Peyer's patch (tissue), 4 donors: ENCODE data around the gene RTBDN. TPM values are rescaled to one million over a fixed set of nuclear protein-coding genes. Genes with fewer than 3 reads are reported as not detected.
A peak's percentile ranks its signal among the peaks of the same experiment; 100 is the strongest.

Experiments used
- DNase-seq, 3 donors: peaks; one replicate each; pipeline ENCODE4 v3.0.0-alpha.2; 2017 to 2019
- H3K27ac ChIP-seq, 4 donors: fragments of 200-600 bp; sonication (generic); one replicate each; pipeline ENCODE4 v1.5.1; 2016 to 2019
- H3K27me3 ChIP-seq, 2 donors: fragments of 200-600 bp; sonication (generic); one replicate each; pipeline ENCODE4 v1.5.1; 2019
- H3K36me3 ChIP-seq, 3 donors: fragments of 200-600 bp; sonication (generic); one replicate each; pipeline ENCODE4 v1.5.1; 2016 to 2019
- H3K4me1 ChIP-seq, 4 donors: fragments of 200-600 bp; sonication (generic); one replicate each; pipeline ENCODE4 v1.5.1; 2016 to 2019
- H3K4me3 ChIP-seq, 4 donors: fragments of 200-600 bp; sonication (generic); 1 replicate in 3 of 4; 2 replicates in 1 of 4; pipeline ENCODE4 v1.5.1; 2016 to 2019; ENCODE audit warnings: mild to moderate bottlenecking in 1 of 4
- H3K9me3 ChIP-seq, 4 donors: fragments of 200-600 bp; sonication (generic); one replicate each; pipeline ENCODE4 v1.5.1; 2016 to 2019; ENCODE audit warnings: mild to moderate bottlenecking in 1 of 4
- POLR2A ChIP-seq, 2 donors: fragments of 450-650 bp; IDR thresholded peaks; one replicate each; pipeline ENCODE4 v1.5.1; 2017; ENCODE audit warnings: antibody characterized with exemption in 2 of 2, mild to moderate bottlenecking in 2 of 2, moderate library complexity in 2 of 2
- total RNA-seq, 4 donors: library from RNA; depleted of rRNA; stranded (reverse); fragments of >200 nt; gene quantifications; one replicate each; pipeline ENCODE4 v1.1.0, GENCODE V29; 2016
- TF ChIP-seq, protein P1 (sequence below), 6 experiments: fragments of 450-650 bp in 4 of 6; fragments of 200-600 bp in 2 of 6; sonication (generic) in 1 of 6; IDR thresholded peaks; one replicate each; pipeline ENCODE4 v1.5.1; 2017 to 2019; ENCODE audit warnings: antibody characterized with exemption in 6 of 6, mild to moderate bottlenecking in 3 of 6, moderate library complexity in 1 of 6

The RTBDN gene
- total RNA-seq, 4 donors from 2014 or later, result not detected

- Histone ChIP-seq H3K36me3 (peaks cover 0 to 32% (median 0%) of the 10 kb centered on the region in 3 donors), H3K4me3 (peak overlapping the region in 2 of 4 donors; percentile 17 to 35), H3K27me3 (no peaks in the 10 kb centered on the region), H3K27ac (no peak overlapping the region), H3K9me3 (no peaks in the 10 kb centered on the region), H3K4me1 (no peaks in the 10 kb centered on the region)
- DNase-seq, result no peak
- no peak for TF ChIP-seq POLR2A (IDR thresholded peaks at IDR 0.05)
- TF ChIP-seq, protein P1, sequence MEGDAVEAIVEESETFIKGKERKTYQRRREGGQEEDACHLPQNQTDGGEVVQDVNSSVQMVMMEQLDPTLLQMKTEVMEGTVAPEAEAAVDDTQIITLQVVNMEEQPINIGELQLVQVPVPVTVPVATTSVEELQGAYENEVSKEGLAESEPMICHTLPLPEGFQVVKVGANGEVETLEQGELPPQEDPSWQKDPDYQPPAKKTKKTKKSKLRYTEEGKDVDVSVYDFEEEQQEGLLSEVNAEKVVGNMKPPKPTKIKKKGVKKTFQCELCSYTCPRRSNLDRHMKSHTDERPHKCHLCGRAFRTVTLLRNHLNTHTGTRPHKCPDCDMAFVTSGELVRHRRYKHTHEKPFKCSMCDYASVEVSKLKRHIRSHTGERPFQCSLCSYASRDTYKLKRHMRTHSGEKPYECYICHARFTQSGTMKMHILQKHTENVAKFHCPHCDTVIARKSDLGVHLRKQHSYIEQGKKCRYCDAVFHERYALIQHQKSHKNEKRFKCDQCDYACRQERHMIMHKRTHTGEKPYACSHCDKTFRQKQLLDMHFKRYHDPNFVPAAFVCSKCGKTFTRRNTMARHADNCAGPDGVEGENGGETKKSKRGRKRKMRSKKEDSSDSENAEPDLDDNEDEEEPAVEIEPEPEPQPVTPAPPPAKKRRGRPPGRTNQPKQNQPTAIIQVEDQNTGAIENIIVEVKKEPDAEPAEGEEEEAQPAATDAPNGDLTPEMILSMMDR (IDR thresholded peaks at IDR 0.05), result no peak
Measured at GRCh38 chr19:12873891-12874745, 39.7 kb upstream of the RTBDN start.

GRCh38 chr19:12872941-12873890 is 38.8 kb upstream of the RTBDN start:
- peak in 2 of 3 donors; percentile 44 to 64 for DNase-seq
- H3K27ac ChIP-seq, result peak overlapping the region in 1 of 4 donors; percentile 13

GRCh38 chr19:12872255-12872654 is 37.9 kb upstream of the RTBDN start:
- TF ChIP-seq POLR2A (IDR thresholded peaks at IDR 0.05), result no peak
- TF ChIP-seq, protein P1 (IDR thresholded peaks at IDR 0.05), result no peak
- peaks cover 0 to 17% (median 0%) of the 10 kb centered on the region in 3 donors for H3K36me3 ChIP-seq
- H3K27ac ChIP-seq, result no peak overlapping the region

More at GRCh38 chr19:12872941-12873890, 38.8 kb upstream of the RTBDN start:
- Histone ChIP-seq H3K27me3 (no peaks in the 10 kb centered on the region), H3K4me1 (peaks cover 0 to under 1% (median 0%) of the 10 kb centered on the region in 4 donors), H3K36me3 (peaks cover 0 to 26% (median 0%) of the 10 kb centered on the region in 3 donors), H3K9me3 (no peaks in the 10 kb centered on the region), H3K4me3 (peak overlapping the region in 3 of 4 donors; percentile 12 to 35 (median 17))
- TF ChIP-seq, protein P1 (IDR thresholded peaks at IDR 0.05), result no peak
- no peak for TF ChIP-seq POLR2A (IDR thresholded peaks at IDR 0.05)

DNA sequence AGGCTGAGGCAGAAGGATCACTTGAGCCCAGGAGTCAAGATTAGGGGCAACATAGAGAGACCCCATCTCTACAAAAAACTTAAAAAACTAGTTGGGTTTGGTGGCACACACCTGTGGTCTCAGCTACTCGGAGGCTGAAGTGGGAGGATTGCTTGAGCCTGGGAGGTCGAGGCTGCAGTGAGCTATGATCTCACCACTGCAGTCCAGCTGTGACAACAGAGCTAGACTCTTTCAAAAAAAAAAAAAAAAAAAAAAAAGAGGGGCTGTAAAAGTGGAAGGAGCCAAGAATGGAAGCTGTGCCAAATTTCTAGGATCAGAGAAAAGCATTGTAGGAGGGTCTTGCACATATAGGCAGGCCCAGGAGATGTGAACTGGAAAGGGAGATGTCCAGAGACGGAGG is 37.3 kb upstream of the RTBDN start:
- TF ChIP-seq POLR2A (IDR thresholded peaks at IDR 0.05), result no peak
- TF ChIP-seq, protein P1 (IDR thresholded peaks at IDR 0.05), result no peak
- Histone ChIP-seq H3K4me3 (no peak overlapping the region), H3K4me1 (peaks cover 0 to 14% (median 6%) of the 10 kb centered on the region in 4 donors), H3K36me3 (peaks cover 0 to 15% (median 0%) of the 10 kb centered on the region in 3 donors), H3K9me3 (no peaks in the 10 kb centered on the region), H3K27ac (no peak overlapping the region), H3K27me3 (no peaks in the 10 kb centered on the region)
- DNase-seq, result no peak

More at GRCh38 chr19:12872255-12872654, 37.9 kb upstream of the RTBDN start:
- H3K4me3 ChIP-seq, result no peak overlapping the region
- peaks cover 0 to 10% (median 6%) of the 10 kb centered on the region in 4 donors for H3K4me1 ChIP-seq
- H3K27me3 ChIP-seq, result no peaks in the 10 kb centered on the region
- no peaks in the 10 kb centered on the region for H3K9me3 ChIP-seq
- no peak for DNase-seq

GRCh38 chr19:12868540-12869112 is 34.2 kb upstream of the RTBDN start:
- Histone ChIP-seq H3K27ac (no peak overlapping the region), H3K36me3 (no peaks in the 10 kb centered on the region), H3K27me3 (no peaks in the 10 kb centered on the region), H3K4me3 (no peak overlapping the region), H3K9me3 (no peaks in the 10 kb centered on the region), H3K4me1 (peaks cover 0 to 14% (median 6%) of the 10 kb centered on the region in 4 donors)
- TF ChIP-seq, protein P1 (IDR thresholded peaks at IDR 0.05), result no peak
- TF ChIP-seq POLR2A (IDR thresholded peaks at IDR 0.05), result no peak
- no peak for DNase-seq
